ENCODE results near the gene UCP2. TPM values are rescaled to one million over a fixed set of nuclear protein-coding genes. Genes with fewer than 3 reads are reported as not detected.

The UCP2 gene
- total and polyA plus RNA-seq, 9 of the 15 experiments (the other 6 are each of a cell fraction or from before 2014, with no cell fraction given): 19.2 to 216 (median 87.9) TPM

- ATAC-seq (no peak), DNase-seq (ENCODE audit: extremely low read depth in 1 of 4, low spot score in 3 of 4) (peak in 1 of 4 experiments; percentile 6), FAIRE-seq (no peak)
- H3K4me3 ChIP-seq: no peak overlapping the region
- in situ Hi-C loops (cut with MboI) (no loop called here), intact Hi-C loops (cut with micrococcal nuclease) (no loop called here)
- ChIA-PET POLR2A (interaction anchor here (0.7 to 2.0 kb wide), 4 partner anchors 9 to 237 kb away, joined by 3 to 5 read pairs (median 4); no protein-coding TSS in a partner anchor), CTCF (ENCODE audit: low intra/inter-chr PET ratio) (interaction anchor here (0.6 kb wide), 1 partner anchor 1008 kb away, joined by 8 read pairs; no protein-coding TSS in a partner anchor)
- no peaks in the 10 kb centered on the region for H3K9me3 ChIP-seq (replicated peaks; ENCODE audit: control insufficient read depth, insufficient read depth, low read depth, low read length)
- H3K4me1 ChIP-seq (replicated peaks in 1 of 2; ENCODE audit: control insufficient read depth in 2 of 2, insufficient read depth in 2 of 2, low read length in 2 of 2): peaks cover 21 to 51% of the 10 kb centered on the region in 2 experiments
- peak overlapping the region in 1 of 2 experiments; percentile 39; a peak in 1 of 4 replicates for H3K9ac ChIP-seq (ENCODE audit: insufficient read depth in 1 of 2, low read depth in 2 of 2, low read length in 2 of 2)
- BruUV-seq (replicated peaks): no TSS peak
- H3K9me1 ChIP-seq (ENCODE audit: control insufficient read depth, insufficient read depth, low read length): peaks cover 3% of the 10 kb centered on the region
- H4K20me1 ChIP-seq (replicated peaks; ENCODE audit: control insufficient read depth, insufficient read depth, low read length): peaks cover 14% of the 10 kb centered on the region
- peaks cover 67% of the 10 kb centered on the region for H3K36me3 ChIP-seq (ENCODE audit: control insufficient read depth, insufficient read depth, low read length)
- WGBS (ENCODE audit: insufficient coverage, low coverage, missing lambda C conversion rate): 95% methylated on average over 6 of the region's 6 CpGs
- H3K79me2 ChIP-seq (ENCODE audit: control insufficient read depth, insufficient read depth, low read length): peaks cover 22% of the 10 kb centered on the region
- no peaks in the 10 kb centered on the region for H3K27me3 ChIP-seq (ENCODE audit: control insufficient read depth in 2 of 2, insufficient read depth in 2 of 2, low read length in 2 of 2)
- H3K27ac ChIP-seq (ENCODE audit: extremely low read depth, low read depth, low read length): no peak overlapping the region
- no peak overlapping the region for H2AFZ ChIP-seq (ENCODE audit: low read depth, low read length)
- no peak overlapping the region for H3K4me2 ChIP-seq (ENCODE audit: insufficient read depth, low read length)
- TF ChIP-seq ZNF445 (CRISPR knock-in tag; IDR thresholded peaks at IDR 0.05; ENCODE audit: low read depth): no peak
- TF ChIP-seq TARDBP (IDR thresholded peaks at IDR 0.05): no peak
- no peak for TF ChIP-seq CREB3 (tag; conservative IDR thresholded peaks at IDR 0.05; ENCODE audit: low read depth)
- no peak for TF ChIP-seq MAFG (tag; conservative IDR thresholded peaks at IDR 0.05)
- TF ChIP-seq MCM3 (IDR thresholded peaks at IDR 0.05): no peak
- TF ChIP-seq GABPB2 (CRISPR knock-in tag; conservative IDR thresholded peaks at IDR 0.05): no peak
- no peak for TF ChIP-seq CTCFL (IDR thresholded peaks at IDR 0.05; ENCODE audit: borderline replicate concordance, insufficient read depth, low read depth, low read length, poor library complexity, severe bottlenecking)
- no peak for TF ChIP-seq LCOR (CRISPR knock-in tag; IDR thresholded peaks at IDR 0.05)
- no peak for TF ChIP-seq KLF10 (CRISPR knock-in tag; IDR thresholded peaks at IDR 0.05)
- TF ChIP-seq STAT6 (CRISPR knock-in tag; IDR thresholded peaks at IDR 0.05): no peak
- TF ChIP-seq ZEB2 (IDR thresholded peaks at IDR 0.05): no peak
- TF ChIP-seq ZNF263 (CRISPR knock-in tag; IDR thresholded peaks at IDR 0.05; ENCODE audit: borderline replicate concordance): no peak
- no peak for TF ChIP-seq CREB3L1 (IDR thresholded peaks at IDR 0.05; ENCODE audit: borderline replicate concordance, low read depth)
- no peak for TF ChIP-seq RCOR1 (IDR thresholded peaks at IDR 0.05; ENCODE audit: borderline replicate concordance in 1 of 2, low read depth in 2 of 2, low read length in 2 of 2)
Observed at GRCh38 chr11:73975479-73975757, 7.2 kb downstream of the UCP2 start.

Measured in K562 (cell line).